ENCODE measurements around the gene NUDT22. TPM values are rescaled to one million over a fixed set of nuclear protein-coding genes. Genes with fewer than 3 reads are reported as not detected.

Gene NUDT22
- total RNA-seq, 4 donors from 2014 or later: 22.8 to 47.8 (median 38.0) TPM

DNA sequence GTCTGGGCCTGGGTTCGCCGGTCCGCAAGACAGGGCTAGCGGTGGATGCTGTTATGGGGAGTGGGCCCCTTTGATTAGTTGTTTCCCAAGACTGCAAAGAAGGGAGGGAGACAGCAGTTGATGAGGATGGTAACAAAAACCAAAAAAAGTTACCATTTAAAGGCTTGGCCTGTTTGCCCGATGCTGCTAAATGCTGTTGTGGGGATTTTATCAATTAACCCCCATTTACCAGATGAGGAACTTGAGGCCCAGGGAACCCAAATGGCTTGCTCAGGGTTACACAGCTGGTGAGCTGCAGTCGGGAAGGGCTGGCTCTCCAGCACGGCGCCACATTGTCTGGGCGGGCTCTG lies 3.4 kb upstream of the NUDT22 start:
- DNase-seq (ENCODE audit: low spot score) (no peak), ATAC-seq (ENCODE audit: low FRiP score) (no peak)
- TF ChIP-seq, protein P1, sequence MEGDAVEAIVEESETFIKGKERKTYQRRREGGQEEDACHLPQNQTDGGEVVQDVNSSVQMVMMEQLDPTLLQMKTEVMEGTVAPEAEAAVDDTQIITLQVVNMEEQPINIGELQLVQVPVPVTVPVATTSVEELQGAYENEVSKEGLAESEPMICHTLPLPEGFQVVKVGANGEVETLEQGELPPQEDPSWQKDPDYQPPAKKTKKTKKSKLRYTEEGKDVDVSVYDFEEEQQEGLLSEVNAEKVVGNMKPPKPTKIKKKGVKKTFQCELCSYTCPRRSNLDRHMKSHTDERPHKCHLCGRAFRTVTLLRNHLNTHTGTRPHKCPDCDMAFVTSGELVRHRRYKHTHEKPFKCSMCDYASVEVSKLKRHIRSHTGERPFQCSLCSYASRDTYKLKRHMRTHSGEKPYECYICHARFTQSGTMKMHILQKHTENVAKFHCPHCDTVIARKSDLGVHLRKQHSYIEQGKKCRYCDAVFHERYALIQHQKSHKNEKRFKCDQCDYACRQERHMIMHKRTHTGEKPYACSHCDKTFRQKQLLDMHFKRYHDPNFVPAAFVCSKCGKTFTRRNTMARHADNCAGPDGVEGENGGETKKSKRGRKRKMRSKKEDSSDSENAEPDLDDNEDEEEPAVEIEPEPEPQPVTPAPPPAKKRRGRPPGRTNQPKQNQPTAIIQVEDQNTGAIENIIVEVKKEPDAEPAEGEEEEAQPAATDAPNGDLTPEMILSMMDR (IDR thresholded peaks at IDR 0.05): no peak

DNA sequence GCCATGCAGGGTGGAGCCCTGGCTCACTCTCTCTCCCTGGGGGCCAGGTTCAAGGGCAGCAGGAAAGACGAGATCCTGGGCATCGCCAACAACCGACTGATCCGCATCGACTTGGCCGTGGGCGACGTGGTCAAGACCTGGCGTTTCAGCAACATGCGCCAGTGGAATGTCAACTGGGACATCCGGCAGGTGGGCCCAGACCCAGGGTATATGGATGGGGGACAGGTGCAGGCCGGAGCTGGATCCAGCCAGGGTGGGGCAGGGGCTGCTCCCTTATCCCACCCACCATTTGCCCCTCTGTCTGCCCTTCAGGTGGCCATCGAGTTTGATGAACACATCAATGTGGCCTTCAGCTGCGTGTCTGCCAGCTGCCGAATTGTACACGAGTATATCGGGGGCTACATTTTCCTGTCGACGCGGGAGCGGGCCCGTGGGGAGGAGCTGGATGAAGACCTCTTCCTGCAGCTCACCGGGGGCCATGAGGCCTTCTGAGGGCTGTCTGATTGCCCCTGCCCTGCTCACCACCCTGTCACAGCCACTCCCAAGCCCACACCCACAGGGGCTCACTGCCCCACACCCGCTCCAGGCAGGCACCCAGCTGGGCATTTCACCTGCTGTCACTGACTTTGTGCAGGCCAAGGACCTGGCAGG lies 2.9 kb upstream of the NUDT22 start:
- TF ChIP-seq, protein P1 (IDR thresholded peaks at IDR 0.05): no peak
- ATAC-seq (ENCODE audit: low FRiP score) (no peak), DNase-seq (ENCODE audit: low spot score) (no peak)

DNA sequence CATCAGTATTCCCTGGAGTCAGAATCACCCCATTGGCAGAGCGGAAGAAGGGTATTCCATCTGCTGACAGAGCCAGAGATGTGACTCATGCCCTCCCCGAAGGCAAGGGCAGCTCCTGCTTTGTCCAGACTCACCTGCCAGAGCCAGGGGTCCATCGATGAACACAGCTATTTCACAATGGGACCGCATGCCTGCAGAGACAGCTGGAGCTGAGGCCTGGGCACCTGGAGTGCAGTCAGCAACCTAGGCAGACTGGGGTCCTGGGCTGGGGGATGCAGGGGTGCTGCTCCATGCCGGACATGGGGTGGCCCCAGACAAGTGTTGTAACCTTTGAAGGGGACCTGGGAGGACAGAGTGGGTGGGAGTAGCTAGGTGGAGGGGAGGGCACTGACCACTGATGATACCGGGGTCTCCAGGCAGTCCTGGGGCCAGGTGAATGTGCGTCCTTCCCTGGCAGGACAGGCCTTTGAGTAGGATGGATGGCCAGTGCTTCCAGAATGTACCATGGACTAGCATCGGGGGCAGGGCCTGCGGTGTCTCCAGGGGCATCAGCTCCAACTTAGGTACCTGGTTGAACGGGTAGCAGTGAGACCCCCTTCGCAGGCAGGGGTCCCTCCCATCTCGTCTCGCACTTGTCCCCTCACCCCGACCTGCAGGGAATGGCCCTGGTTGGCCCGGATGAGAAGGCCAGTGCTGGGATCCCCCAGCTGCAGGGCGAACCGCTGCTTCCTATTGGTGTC lies 1.8 kb upstream of the NUDT22 start:
- ATAC-seq (ENCODE audit: low FRiP score) (no peak), DNase-seq (ENCODE audit: low spot score) (no peak)
- TF ChIP-seq, protein P1 (IDR thresholded peaks at IDR 0.05): no peak

DNA sequence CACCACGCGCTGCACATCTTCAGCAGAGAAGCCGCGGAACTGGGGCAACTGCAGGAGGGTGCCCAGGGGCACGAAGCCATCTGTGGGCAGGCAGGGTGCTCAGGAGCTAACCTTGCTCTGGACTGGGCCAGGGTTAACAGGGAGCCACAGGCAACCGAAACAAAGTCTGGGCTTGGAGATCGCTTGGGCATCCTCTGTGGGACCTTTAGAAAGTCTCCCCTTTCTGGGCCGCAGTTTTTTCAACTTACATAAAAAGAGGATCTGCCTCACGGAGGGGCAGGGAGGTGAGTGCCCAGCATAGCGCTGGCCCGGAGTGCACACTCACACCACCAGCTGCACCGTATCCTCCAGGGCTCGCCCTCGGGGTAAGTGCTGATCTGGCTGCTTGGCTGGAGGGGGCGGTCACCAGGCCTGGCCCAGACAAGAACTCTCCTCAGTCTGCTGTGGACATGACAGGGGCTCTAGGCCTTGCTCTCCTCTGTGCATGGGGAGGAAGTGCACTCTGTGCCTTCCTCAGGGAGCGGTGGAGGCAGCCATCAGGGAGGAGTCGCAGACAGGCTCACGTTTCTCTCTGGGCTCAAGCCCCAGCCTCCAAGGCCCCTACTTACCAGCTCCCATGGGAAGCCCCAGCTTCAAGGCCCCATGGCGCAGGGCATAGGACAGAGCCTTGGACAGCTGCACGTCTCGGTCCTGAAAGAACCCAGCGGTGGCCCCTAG lies 1.0 kb upstream of the NUDT22 start:
- TF ChIP-seq, protein P1 (IDR thresholded peaks at IDR 0.05): no peak
- ATAC-seq (ENCODE audit: low FRiP score) (no peak), DNase-seq (ENCODE audit: low spot score) (no peak)

DNA sequence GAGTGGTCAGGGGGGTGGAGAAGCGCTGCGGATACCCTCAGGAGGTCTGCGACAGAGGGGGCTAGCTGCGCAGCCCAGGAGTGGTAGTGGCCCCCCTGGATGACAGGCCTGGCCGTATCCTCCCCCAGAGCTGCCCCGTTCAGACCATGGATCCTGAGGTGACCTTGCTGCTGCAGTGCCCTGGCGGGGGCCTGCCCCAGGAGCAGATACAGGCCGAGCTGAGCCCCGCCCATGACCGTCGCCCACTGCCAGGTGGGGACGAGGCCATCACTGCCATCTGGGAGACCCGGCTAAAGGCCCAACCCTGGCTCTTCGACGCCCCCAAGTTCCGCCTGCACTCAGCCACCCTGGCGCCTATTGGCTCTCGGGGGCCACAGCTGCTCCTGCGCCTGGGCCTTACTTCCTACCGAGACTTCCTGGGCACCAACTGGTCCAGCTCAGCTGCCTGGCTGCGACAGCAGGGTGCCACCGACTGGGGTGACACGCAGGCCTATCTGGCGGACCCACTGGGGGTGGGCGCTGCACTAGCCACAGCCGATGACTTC lies 505 bp downstream of the NUDT22 start:
- DNase-seq (ENCODE audit: low spot score) (no peak), ATAC-seq (ENCODE audit: low FRiP score) (peak; percentile 24)
- TF ChIP-seq, protein P1 (IDR thresholded peaks at IDR 0.05): no peak

DNA sequence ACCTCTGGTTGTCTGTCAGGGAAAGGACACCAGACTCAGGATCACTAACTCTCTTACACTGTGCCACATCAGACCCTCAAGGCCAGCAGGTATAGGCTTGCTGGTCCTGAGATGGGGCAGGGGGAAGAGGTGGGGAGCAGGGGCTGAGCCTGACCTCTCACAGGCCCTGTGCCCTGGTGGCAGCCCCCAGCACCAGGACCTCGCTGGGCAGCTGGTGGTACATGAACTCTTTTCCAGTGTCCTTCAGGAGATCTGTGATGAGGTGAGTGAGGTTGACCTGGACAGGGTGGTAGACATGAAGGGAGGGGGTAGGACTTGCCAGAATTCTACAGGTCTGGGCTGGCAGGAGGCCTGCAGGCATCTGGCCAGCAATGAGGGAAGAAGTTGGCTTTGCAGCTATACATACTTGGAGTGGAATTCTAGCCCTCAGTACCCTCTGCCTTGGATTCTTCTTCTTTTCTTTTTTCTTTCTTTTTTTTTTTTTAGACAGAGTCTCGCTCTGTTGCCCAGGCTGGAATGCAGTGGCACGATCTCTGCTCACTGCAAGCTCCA lies 1.4 kb downstream of the NUDT22 start:
- TF ChIP-seq, protein P1 (IDR thresholded peaks at IDR 0.05): no peak
- DNase-seq (ENCODE audit: low spot score): no peak

More for the DNA sequence above, 1.4 kb downstream of the NUDT22 start:
- no peak for ATAC-seq (ENCODE audit: low FRiP score)

Measured in omental fat pad (tissue), 4 donors.